HG03175 (cell line): Measurements from ENCODE around the gene SNN.

ENCODE experiments used
- ATAC-seq: cut with Tn5 transposase; IDR thresholded peaks from one replicate; pipeline ENCODE4 v1.9.1; 2021; ENCODE audit warnings: mild to moderate bottlenecking, moderate library complexity; ENCODE audit not compliant: unreplicated experiment

SNN gene

DNA sequence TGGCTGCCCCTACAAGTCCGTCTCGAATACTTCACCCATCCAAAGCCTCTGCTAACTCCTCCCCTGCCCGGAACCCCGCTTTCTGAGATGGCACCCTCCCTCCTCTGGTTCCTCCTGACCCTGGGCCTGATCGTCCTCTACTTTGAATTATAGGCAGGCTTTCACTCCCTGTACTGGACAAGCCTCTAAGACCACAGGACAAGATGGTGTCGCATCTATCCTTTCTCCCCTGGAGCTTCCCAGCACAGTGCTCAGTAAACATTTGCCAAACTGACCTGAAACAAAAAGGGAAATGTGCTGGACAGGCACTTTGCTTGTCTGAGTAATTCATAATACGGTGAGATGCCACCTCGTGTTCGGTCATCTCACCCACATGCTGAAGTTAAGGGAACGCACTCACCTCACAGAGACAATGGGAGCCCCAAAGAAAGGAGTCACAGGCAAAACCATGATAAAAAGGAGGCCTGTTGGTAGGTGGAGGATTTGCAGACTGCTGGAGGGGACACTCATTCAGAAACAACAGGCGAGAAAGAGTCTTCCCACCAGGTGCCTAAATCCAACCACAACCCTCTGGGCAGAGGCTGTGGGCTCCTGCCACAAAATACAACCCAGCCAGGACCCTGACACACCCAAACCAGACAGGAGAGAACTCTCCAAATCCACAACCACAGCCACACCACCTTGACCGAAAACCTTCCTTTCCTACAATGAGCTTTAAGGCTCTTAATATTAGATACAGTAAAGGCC is 28.2 kb downstream of the SNN start:
- no peak for ATAC-seq

GRCh38 chr16:11697319-11697718 is 29.1 kb downstream of the SNN start:
- no peak for ATAC-seq

DNA sequence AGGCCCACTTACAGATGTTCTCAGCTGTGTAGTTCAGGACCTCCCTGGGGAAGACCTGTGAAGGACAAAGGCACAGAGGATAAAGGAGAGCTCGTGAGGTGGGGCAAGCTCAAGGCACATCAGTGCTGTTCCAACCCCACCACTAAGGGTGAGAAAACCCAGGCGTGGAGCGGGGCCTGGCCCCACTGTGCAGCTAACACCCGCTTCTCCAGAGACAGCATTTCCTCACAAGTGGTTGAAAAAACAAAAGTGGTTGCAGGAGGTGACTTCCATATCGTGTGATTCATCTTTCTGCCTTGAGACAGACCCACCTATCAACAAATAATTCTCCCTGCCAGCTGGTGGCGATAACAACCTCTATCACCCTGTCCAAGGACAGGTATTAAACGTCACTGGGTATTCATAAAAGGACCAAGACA is 30.0 kb downstream of the SNN start:
- ATAC-seq: no peak

GRCh38 chr16:11699234-11699894 is 31.1 kb downstream of the SNN start:
- ATAC-seq: no peak

DNA sequence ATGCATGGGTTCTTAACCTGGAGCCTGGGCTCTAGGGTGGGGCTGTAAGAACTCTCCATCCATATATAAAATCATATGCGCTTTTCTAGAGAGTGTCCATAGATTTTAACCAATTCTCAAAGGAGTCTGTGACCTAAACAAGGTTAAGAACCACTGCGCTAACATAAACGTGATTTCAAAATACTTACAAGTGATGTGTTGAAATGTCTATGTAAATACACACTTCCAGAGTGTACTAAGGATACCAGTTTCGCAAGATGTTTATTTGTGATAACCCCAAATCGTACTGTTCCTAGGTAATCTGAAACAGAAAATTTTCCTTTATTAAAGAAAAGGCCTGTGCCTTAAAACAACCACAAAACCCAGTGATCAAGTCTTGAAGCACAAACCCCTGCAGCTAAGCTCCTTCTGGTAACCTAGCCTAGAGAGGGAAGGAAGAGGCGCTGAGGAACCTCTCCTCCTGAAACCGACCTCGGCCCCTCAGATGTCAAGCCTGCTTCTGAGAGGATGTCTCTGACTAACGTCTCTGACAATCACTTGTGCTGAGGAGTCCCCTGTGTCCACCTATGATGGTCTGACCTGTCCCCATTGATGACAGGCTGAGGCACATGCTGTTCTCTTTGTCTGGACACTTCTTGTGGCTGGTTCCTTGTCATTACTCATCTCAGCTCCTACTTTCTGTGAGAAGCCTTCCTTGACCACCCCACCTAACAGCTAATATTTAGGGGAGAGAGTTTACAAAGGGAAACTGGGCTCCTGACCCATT is 32.2 kb downstream of the SNN start:
- no peak for ATAC-seq

- ATAC-seq: no peak
Measured at GRCh38 chr16:11705311-11706025, 37.2 kb downstream of the SNN start.

- ATAC-seq: peak; percentile 71
Measured at GRCh38 chr16:11706180-11706742, 38.0 kb downstream of the SNN start.

- no peak for ATAC-seq
Measured at GRCh38 chr16:11707679-11708197, 39.5 kb downstream of the SNN start.

DNA sequence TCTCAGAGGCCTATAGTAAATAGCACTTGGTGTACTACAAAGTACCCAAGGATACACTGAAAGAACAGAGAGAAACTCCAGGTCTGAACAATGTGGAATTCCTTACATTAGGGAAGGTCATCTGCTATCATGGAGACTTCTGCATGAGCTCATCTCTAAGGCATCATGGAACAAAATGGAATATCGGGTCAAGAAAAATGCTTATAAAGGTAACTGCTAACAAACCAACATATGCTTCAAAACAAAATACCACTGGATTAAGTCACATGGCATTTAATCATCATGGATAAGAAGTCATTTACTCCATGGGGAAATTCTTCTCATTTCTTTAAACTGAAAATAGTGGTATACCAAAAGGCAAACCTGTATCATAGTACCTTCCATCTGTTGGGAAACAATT is 40.2 kb downstream of the SNN start:
- no peak for ATAC-seq

GRCh38 chr16:11711662-11712061 is 43.4 kb downstream of the SNN start:
- ATAC-seq: no peak

- ATAC-seq: no peak
Measured at GRCh38 chr16:11712122-11712521, 43.9 kb downstream of the SNN start.

DNA sequence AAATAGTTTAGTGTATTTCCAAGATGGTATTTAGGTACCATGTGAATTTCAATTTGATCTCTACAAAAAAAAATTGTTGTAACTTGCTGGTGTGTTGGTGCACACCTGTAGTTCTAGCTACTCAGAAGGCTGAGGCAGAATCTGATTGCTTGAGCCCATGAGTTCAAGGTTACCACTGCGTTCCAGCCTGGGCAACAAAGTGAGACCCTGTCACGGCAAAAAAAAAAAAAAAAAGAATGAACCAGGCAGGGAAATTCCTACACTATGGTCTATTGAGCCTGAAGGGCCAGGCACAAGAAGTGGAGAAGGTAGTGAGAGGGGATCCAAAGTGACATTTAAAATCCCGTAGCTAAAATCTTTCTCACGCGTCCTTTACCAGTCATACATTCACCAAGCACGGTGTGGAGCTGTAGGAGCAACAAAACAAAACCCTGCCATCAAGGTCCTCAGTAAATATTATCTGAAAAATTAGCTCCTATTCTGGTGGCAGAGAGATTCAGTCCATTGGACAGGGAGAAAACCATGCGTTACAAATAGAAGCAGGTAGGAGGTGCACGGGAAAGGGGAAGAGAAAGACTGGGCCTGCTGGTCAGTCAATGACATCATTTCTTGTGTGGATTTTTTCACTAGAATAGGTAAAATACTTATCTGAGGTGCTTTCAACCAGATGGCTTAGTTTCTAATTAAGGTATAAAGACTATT is 47.1 kb downstream of the SNN start:
- no peak for ATAC-seq

GRCh38 chr16:11716336-11716735 is 48.1 kb downstream of the SNN start:
- ATAC-seq: no peak

DNA sequence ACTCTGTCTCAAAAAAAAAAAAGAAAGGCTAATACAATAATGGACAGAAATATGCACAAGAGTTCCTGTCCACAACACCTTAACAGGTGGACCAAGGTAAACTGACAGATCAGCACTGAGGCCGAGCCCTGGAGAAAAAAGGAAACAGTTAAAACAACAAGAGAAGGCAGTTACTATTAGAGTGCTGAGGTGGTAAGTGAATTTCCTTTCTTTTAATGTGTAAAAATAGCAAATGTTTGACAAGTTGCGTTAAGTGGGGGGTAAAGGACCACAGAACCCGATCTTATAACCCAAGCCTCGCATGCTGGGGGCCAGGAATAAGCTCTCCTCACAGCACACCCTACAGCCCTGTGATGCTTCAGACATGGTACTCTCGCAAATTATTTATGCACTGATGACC is 49.6 kb downstream of the SNN start:
- ATAC-seq: no peak

- ATAC-seq: no peak
Measured at GRCh38 chr16:11719171-11719570, 50.9 kb downstream of the SNN start.

- ATAC-seq: no peak
Measured at GRCh38 chr16:11719762-11720161, 51.5 kb downstream of the SNN start.

DNA sequence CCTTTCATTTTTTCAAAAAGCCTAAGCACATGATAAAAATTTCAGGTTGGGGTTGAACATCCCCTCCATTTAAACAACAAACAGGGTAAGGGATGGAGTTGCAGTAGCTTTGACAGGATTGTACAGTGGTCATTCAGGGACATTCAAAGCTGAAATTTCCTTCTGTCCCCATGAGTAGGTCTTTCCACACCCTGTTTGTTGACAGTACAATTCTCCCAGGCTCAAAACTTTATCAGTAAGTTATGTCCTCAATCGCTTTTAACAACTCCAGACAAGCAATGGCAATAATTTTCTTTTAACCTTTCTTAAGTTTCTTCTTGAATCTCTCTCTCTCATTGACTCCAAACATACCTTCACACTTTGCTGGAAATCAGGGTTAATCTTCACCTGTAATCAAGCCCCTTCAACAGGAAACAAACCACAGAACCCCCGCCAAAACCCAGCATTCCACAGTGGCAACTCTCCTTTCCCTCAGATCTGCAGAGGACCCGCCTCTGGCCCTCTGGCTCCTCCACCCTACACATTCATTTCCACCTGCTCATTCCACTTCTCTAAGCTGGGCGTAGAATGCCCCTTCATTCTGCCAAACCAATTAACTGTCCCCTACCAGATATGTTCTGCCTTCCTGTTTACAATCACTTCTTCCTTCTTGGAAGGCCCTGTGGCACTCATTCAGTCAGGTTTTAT is 53.7 kb downstream of the SNN start:
- no peak for ATAC-seq

DNA sequence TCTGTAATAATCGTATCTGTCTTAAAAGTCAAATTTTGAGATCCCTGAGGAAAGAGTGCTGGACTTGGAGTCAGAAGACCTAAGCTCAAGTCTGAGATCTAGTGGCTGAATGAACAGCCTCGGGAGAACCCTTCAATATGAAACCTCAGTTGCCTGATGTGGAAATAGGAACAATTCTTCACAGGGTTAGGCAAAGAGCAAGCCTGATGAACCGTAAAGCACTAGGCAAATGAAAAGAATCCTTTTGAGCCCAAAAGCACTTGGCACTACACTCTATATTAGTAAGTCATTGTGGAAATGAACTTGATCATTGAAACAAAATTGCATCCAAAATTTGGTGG is 54.2 kb downstream of the SNN start:
- ATAC-seq: no peak

GRCh38 chr16:11725457-11725856 is 57.2 kb downstream of the SNN start:
- no peak for ATAC-seq

- ATAC-seq: no peak
Measured at GRCh38 chr16:11726008-11726407, 57.8 kb downstream of the SNN start.
